Keratinocyte (primary cell): ENCODE results near the gene ITPR2. TPM values are rescaled to one million over a fixed set of nuclear protein-coding genes. Genes with fewer than 3 reads are reported as not detected.

ENCODE experiments used
- DNase-seq: peaks from one replicate; pipeline ENCODE4 v3.0.0-alpha.2; 2011; ENCODE audit warnings: low read depth, missing footprints, low spot score
- FAIRE-seq: peaks from 2 replicates; lab custom pipeline; 2011; peaks lifted over from hg19 to GRCh38; lab: Jason Lieb, UNC
- H2AFZ ChIP-seq: 2 replicates; pipeline ENCODE4 v1.6.0; 2012; ENCODE audit warnings: low read length, control low read depth, inconsistent platforms; ENCODE audit not compliant: control insufficient read depth
- H3K27ac ChIP-seq: 2 replicates; pipeline ENCODE4 v1.5.1; 2011; ENCODE audit warnings: low read length; ENCODE audit not compliant: control insufficient read depth, insufficient read depth
- H3K27me3 ChIP-seq: 3 replicates; pipeline ENCODE4 v1.6.0; 2011; ENCODE audit warnings: low read length; ENCODE audit not compliant: control insufficient read depth, insufficient read depth; ENCODE audit errors: extremely low read depth
- H3K36me3 ChIP-seq, 2 experiments: 2 replicates in 1 of 2; 3 replicates in 1 of 2; pipeline ENCODE4 v1.5.1; 2011; ENCODE audit warnings: low read length in 2 of 2, mild to moderate bottlenecking in 1 of 2; ENCODE audit not compliant: control insufficient read depth in 2 of 2, insufficient read depth in 2 of 2; ENCODE audit errors: extremely low read depth in 1 of 2
- H3K4me1 ChIP-seq: 3 replicates; pipeline ENCODE4 v1.5.1; 2011; ENCODE audit warnings: low read length; ENCODE audit not compliant: control insufficient read depth, insufficient read depth; ENCODE audit errors: extremely low read depth
- H3K4me2 ChIP-seq: 3 replicates; pipeline ENCODE4 v1.6.0; 2011; ENCODE audit warnings: low read depth, low read length; ENCODE audit not compliant: control insufficient read depth, insufficient read depth; ENCODE audit errors: extremely low read depth
- H3K4me3 ChIP-seq, 3 experiments: fragments of 200-600 bp in 1 of 3; sonication (generic) in 1 of 3; 2 replicates in 2 of 3; 3 replicates in 1 of 3; pipeline ENCODE4 v1.5.1; 2011 to 2016; ENCODE audit warnings: low read length in 3 of 3, mild to moderate bottlenecking in 3 of 3, control low read depth in 2 of 3, inconsistent platforms in 1 of 3, low read depth in 1 of 3, mixed read lengths in 1 of 3, mixed run types in 1 of 3, moderate library complexity in 1 of 3; ENCODE audit not compliant: control insufficient read depth in 2 of 3, insufficient read depth in 2 of 3; ENCODE audit errors: extremely low read depth in 1 of 3
- H3K79me2 ChIP-seq: 2 replicates; pipeline ENCODE4 v1.6.0; 2012; ENCODE audit warnings: low read length; ENCODE audit not compliant: control insufficient read depth, insufficient read depth
- H3K9ac ChIP-seq: 3 replicates; pipeline ENCODE4 v1.6.0; 2011; ENCODE audit warnings: low read length; ENCODE audit not compliant: control insufficient read depth, insufficient read depth; ENCODE audit errors: extremely low read depth
- H3K9me1 ChIP-seq: 3 replicates; pipeline ENCODE4 v1.6.0; 2011; ENCODE audit warnings: low read length; ENCODE audit not compliant: control insufficient read depth, insufficient read depth; ENCODE audit errors: extremely low read depth
- H3K9me3 ChIP-seq: 2 replicates; pipeline ENCODE4 v1.5.1; 2012; ENCODE audit warnings: low read depth, low read length; ENCODE audit not compliant: control insufficient read depth
- H4K20me1 ChIP-seq: 3 replicates; pipeline ENCODE4 v1.6.0; 2011; ENCODE audit warnings: low read length; ENCODE audit not compliant: control insufficient read depth, insufficient read depth; ENCODE audit errors: extremely low read depth
- CTCF ChIP-seq, 3 experiments: IDR thresholded peaks in 1 of 3; conservative IDR thresholded peaks in 1 of 3; optimal IDR thresholded peaks in 1 of 3; 2 replicates in 2 of 3; 3 replicates in 1 of 3; pipeline versions ENCODE3 to v1.5.1; 2011; ENCODE audit warnings: low read length in 3 of 3, mild to moderate bottlenecking in 3 of 3, moderate library complexity in 2 of 3, control low read depth in 1 of 3, inconsistent platforms in 1 of 3; ENCODE audit not compliant: insufficient read depth in 2 of 3; ENCODE audit errors: extremely low read depth in 1 of 3
- EZH2 ChIP-seq: IDR thresholded peaks from one replicate; pipeline ENCODE4 v1.6.1; 2012; ENCODE audit warnings: inconsistent platforms, mild to moderate bottlenecking, low read length, moderate library complexity
- dilution Hi-C: fragments of 300-500 bp; cut with MboI; formaldehyde crosslinking; loops from one replicate; pipeline ENCODE4 v1.7.0; 2020; ENCODE audit warnings: low sequenced_read_pairs; ENCODE audit not compliant: extremely low pct_ligation_motif_present
- polyA plus RNA-seq, 5 experiments: library from polyadenylated mRNA; depleted of rRNA in 3 of 5; stranded (reverse) in 3 of 5; stranded (forward) in 1 of 5; unstranded in 1 of 5; fragments of >200 nt; gene quantifications; 1 replicate in 1 of 5; 2 replicates in 3 of 5; 3 replicates in 1 of 5; pipeline versions ENCODE4 v1.2.1 to v1.2.3, GENCODE V29; 2011 to 2012; ENCODE audit warnings: missing spikeins in 2 of 5, low read depth in 1 of 5, low replicate concordance in 1 of 5

The ITPR2 gene
- polyA plus RNA-seq, 1 donor (not counting 4 experiments of a cell fraction or from before 2014, with no cell fraction given) = 7.6 TPM

GRCh38 chr12:26754148-26754547 is 78.8 kb downstream of the ITPR2 start:
- Histone ChIP-seq H3K79me2 (no peaks in the 10 kb centered on the region), H3K27ac (no peak overlapping the region), H2AFZ (no peak overlapping the region), H3K9me3 (no peaks in the 10 kb centered on the region), H3K9me1 (no peaks in the 10 kb centered on the region), H3K4me3 (no peak overlapping the region), H3K36me3 (no peaks in the 10 kb centered on the region), H3K9ac (no peak overlapping the region), H3K4me2 (no peak overlapping the region), H4K20me1 (no peaks in the 10 kb centered on the region), H3K4me1 (peaks cover 17% of the 10 kb centered on the region), H3K27me3 (no peaks in the 10 kb centered on the region)
- FAIRE-seq = no peak
- no peak for DNase-seq
- TF ChIP-seq EZH2 = no peak
- no peak for TF ChIP-seq CTCF (optimal IDR thresholded peaks at IDR 0.05 in 1 of 3, IDR thresholded peaks at IDR 0.05 in 1 of 3, conservative IDR thresholded peaks at IDR 0.05 in 1 of 3; ENCODE audit: extremely low read depth in 1 of 3, insufficient read depth in 2 of 3, low read length in 3 of 3)
- dilution Hi-C loops = no loop called here

GRCh38 chr12:26751179-26751578 is 81.8 kb downstream of the ITPR2 start:
- dilution Hi-C loops = no loop called here

More at GRCh38 chr12:26751179-26751578, 81.8 kb downstream of the ITPR2 start:
- no peak overlapping the region for H3K4me3 ChIP-seq
- H3K36me3 ChIP-seq = no peaks in the 10 kb centered on the region
- no peak overlapping the region for H3K27ac ChIP-seq
- H3K4me1 ChIP-seq = peaks cover 35% of the 10 kb centered on the region
- H3K79me2 ChIP-seq = no peaks in the 10 kb centered on the region
- H3K9me1 ChIP-seq = no peaks in the 10 kb centered on the region
- no peak overlapping the region for H3K4me2 ChIP-seq
- H3K9ac ChIP-seq = no peak overlapping the region
- no peaks in the 10 kb centered on the region for H3K9me3 ChIP-seq
- H4K20me1 ChIP-seq = no peaks in the 10 kb centered on the region
- TF ChIP-seq EZH2 = no peak
- TF ChIP-seq CTCF (optimal IDR thresholded peaks at IDR 0.05 in 1 of 3, IDR thresholded peaks at IDR 0.05 in 1 of 3, conservative IDR thresholded peaks at IDR 0.05 in 1 of 3; ENCODE audit: extremely low read depth in 1 of 3, insufficient read depth in 2 of 3, low read length in 3 of 3) = no peak
- H2AFZ ChIP-seq = no peak overlapping the region
- no peak for FAIRE-seq
- DNase-seq = no peak
- no peaks in the 10 kb centered on the region for H3K27me3 ChIP-seq
